ENCODE data around the gene WDR44. TPM values are rescaled to one million over a fixed set of nuclear protein-coding genes. Genes with fewer than 3 reads are reported as not detected.

Gene WDR44
- total RNA-seq, 1 donor from 2014 or later: 15.3 TPM

GRCh38 chrX:118355225-118355920, 9.5 kb downstream of the WDR44 start:
- intact Hi-C loops (cut with micrococcal nuclease): no loop called here

- intact Hi-C loops (cut with micrococcal nuclease): no loop called here
Observed at GRCh38 chrX:118356154-118356701, 10.3 kb downstream of the WDR44 start.

- intact Hi-C loops (cut with micrococcal nuclease): no loop called here
Observed at GRCh38 chrX:118360429-118361125, 14.7 kb downstream of the WDR44 start.

GRCh38 chrX:118364261-118364660, 18.4 kb downstream of the WDR44 start:
- intact Hi-C loops (cut with micrococcal nuclease): no loop called here

GRCh38 chrX:118367338-118367737, 21.4 kb downstream of the WDR44 start:
- intact Hi-C loops (cut with micrococcal nuclease): no loop called here

GRCh38 chrX:118368398-118368797, 22.5 kb downstream of the WDR44 start:
- intact Hi-C loops (cut with micrococcal nuclease): no loop called here

- intact Hi-C loops (cut with micrococcal nuclease): no loop called here
Observed at GRCh38 chrX:118370921-118371624, 25.2 kb downstream of the WDR44 start.

- intact Hi-C loops (cut with micrococcal nuclease): no loop called here
Observed at GRCh38 chrX:118373538-118373937, 27.6 kb downstream of the WDR44 start.

- intact Hi-C loops (cut with micrococcal nuclease): no loop called here
Observed at GRCh38 chrX:118383120-118383519, 37.2 kb downstream of the WDR44 start.

- intact Hi-C loops (cut with micrococcal nuclease): loop anchor here (2.0 kb wide), 1 partner anchor 44 kb away; no protein-coding TSS in a partner anchor
Observed at GRCh38 chrX:118392716-118393115, 46.8 kb downstream of the WDR44 start.

GRCh38 chrX:118396113-118396512, 50.2 kb downstream of the WDR44 start:
- intact Hi-C loops (cut with micrococcal nuclease): no loop called here

- intact Hi-C loops (cut with micrococcal nuclease): no loop called here
Observed at GRCh38 chrX:118418811-118419251, 72.9 kb downstream of the WDR44 start.

GRCh38 chrX:118420462-118420861, 74.6 kb downstream of the WDR44 start:
- intact Hi-C loops (cut with micrococcal nuclease): no loop called here

GRCh38 chrX:118423558-118423957, 77.7 kb downstream of the WDR44 start:
- intact Hi-C loops (cut with micrococcal nuclease): no loop called here

- intact Hi-C loops (cut with micrococcal nuclease): no loop called here
Observed at GRCh38 chrX:118432799-118433198, 86.9 kb downstream of the WDR44 start.

- intact Hi-C loops (cut with micrococcal nuclease): no loop called here
Observed at GRCh38 chrX:118437283-118437682, 91.4 kb downstream of the WDR44 start.

GRCh38 chrX:118448273-118448783, 102.4 kb downstream of the WDR44 start:
- intact Hi-C loops (cut with micrococcal nuclease): no loop called here

GRCh38 chrX:118455013-118455412, 109.1 kb downstream of the WDR44 start:
- intact Hi-C loops (cut with micrococcal nuclease): no loop called here

- intact Hi-C loops (cut with micrococcal nuclease): loop anchor here (1.0 to 2.0 kb wide), 5 partner anchors 37 to 348 kb away; no protein-coding TSS in a partner anchor
Observed at GRCh38 chrX:118459494-118459893, 113.6 kb downstream of the WDR44 start.

GRCh38 chrX:118464501-118464900, 118.6 kb downstream of the WDR44 start:
- intact Hi-C loops (cut with micrococcal nuclease): no loop called here

GRCh38 chrX:118468122-118468521, 122.2 kb downstream of the WDR44 start:
- intact Hi-C loops (cut with micrococcal nuclease): no loop called here
